Heart left ventricle (tissue), 13 donors: ENCODE measurements around the gene ZNF451.

Source experiments
- CTCF ChIP-seq, 12 donors: fragments of 200-600 bp; sonication (generic) in 4 of 12; IDR thresholded peaks; one replicate each; pipeline versions ENCODE4 v1.5.0 to v1.8.0; 2018 to 2022; ENCODE audit warnings: antibody characterized with exemption in 12 of 12, mild to moderate bottlenecking in 5 of 12
- POLR2A ChIP-seq, 2 donors: fragments of 450-650 bp; IDR thresholded peaks; one replicate each; pipeline ENCODE4 v1.6.1; 2017; ENCODE audit warnings: antibody characterized with exemption in 2 of 2, mild to moderate bottlenecking in 2 of 2, moderate library complexity in 2 of 2
- donor health status: ischemic (EF 13 %, LVEDD 7.1; RV severe dilation, severe dysfunction).
- donor health status: DM: no; HTN: yes; CAD: no.
- donor health status: DM: no; HTN: no; CAD: no.
- donor health status: ischemic (EF 25% LVEDD 6.9; RV normal size, moderate dysfunction).
- donor health status: ischemic (EF 25% LVEDD 5.7; RV mildly dilated, moderate dysfunction).
- donor health status: ischemic (EF 35%, LVEDD 5.7; RV mildly dilated, moderate dysfunction).
- donor health status: nonischemic (EF 11% LVEDD 7.7; RV severe dilation, severe dysfunction).
- donor health status: DM: yes; HTN: yes; CAD: no.
- donor health status: PGD.
- donor health status: ischemic (EF 29% LVEDD 5.4; RV normal size, mild dysfunction).
- donor health status: nonischemic (EF 23%, LVEDD 6.1; RV moderate dilation, normal function).

- TF ChIP-seq CTCF (IDR thresholded peaks at IDR 0.05): no peak
- no peak for TF ChIP-seq POLR2A (IDR thresholded peaks at IDR 0.05)
Measured at GRCh38 chr6:57127763-57128162, 37.8 kb downstream of the ZNF451 start.
